KOPT-K1 (cell line): Measurements from ENCODE around the gene HAPLN2.

Experiments
- H3K27ac ChIP-seq: fragments of 200-600 bp; sonication (generic); 2 replicates; pipeline ENCODE4 v1.5.1; 2016; ENCODE audit warnings: antibody characterized with exemption, mild to moderate bottlenecking, low read depth, low read length; ENCODE audit not compliant: poor library complexity, severe bottlenecking
- H3K36me3 ChIP-seq: fragments of 200-600 bp; sonication (generic); 2 replicates; pipeline ENCODE4 v1.5.1; 2017; ENCODE audit warnings: antibody characterized with exemption, mild to moderate bottlenecking, low read length, moderate library complexity; ENCODE audit not compliant: insufficient read depth
- H3K9me3 ChIP-seq: fragments of 200-600 bp; sonication (generic); 2 replicates; pipeline ENCODE4 v1.5.1; 2017; ENCODE audit warnings: antibody characterized with exemption, low read length, mild to moderate bottlenecking; ENCODE audit not compliant: insufficient read depth, poor library complexity, severe bottlenecking

HAPLN2 gene

DNA sequence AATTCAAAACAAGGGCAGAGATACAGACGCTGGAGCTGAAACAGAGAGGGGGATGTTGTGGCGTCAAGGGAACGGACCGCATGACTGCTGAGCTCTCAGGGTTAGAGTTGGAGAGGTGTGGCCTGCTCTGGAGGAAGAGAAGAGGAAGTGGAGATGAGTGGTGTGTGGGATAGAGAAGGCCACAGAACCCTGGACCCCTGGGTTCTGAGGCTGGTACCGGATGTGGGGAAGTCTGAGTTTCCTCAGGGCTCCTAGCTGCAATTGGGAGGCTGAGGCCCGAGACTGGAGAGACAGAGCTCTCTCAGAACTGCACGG, 24.5 kb downstream of the HAPLN2 start:
- Histone ChIP-seq H3K9me3 (no peaks in the 10 kb centered on the region), H3K27ac (no peak overlapping the region)

DNA sequence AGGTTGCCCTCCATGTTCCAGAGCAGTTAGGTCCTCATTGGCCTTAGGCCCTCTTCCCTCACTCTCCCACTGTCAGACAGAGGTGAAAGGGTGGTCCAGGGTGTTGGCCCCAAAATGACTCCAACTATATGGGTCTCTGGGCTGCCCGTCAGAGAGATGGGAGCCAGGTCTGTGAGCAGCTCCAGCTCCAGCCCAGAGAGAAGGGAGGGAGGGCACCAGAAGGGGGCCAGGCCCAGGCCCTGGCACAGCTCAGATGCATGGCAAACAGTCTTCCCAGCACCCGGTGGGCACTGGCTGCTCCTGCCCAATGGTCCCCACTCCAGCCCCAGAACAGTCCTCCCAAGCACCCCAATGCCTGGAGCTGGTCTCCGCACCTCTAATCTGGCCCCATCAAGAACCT, 24.9 kb downstream of the HAPLN2 start:
- Histone ChIP-seq H3K27ac (no peak overlapping the region), H3K9me3 (no peaks in the 10 kb centered on the region), H3K36me3 (no peaks in the 10 kb centered on the region)

More for the DNA sequence above, 24.5 kb downstream of the HAPLN2 start:
- H3K36me3 ChIP-seq, result no peaks in the 10 kb centered on the region

- no peaks in the 10 kb centered on the region for H3K36me3 ChIP-seq
Observed at GRCh38 chr1:156644640-156645039, 25.4 kb downstream of the HAPLN2 start.

GRCh38 chr1:156645056-156645455, 25.8 kb downstream of the HAPLN2 start:
- no peak overlapping the region for H3K27ac ChIP-seq
- no peaks in the 10 kb centered on the region for H3K36me3 ChIP-seq
- no peaks in the 10 kb centered on the region for H3K9me3 ChIP-seq

More at GRCh38 chr1:156644640-156645039, 25.4 kb downstream of the HAPLN2 start:
- Histone ChIP-seq H3K27ac (no peak overlapping the region), H3K9me3 (no peaks in the 10 kb centered on the region)

DNA sequence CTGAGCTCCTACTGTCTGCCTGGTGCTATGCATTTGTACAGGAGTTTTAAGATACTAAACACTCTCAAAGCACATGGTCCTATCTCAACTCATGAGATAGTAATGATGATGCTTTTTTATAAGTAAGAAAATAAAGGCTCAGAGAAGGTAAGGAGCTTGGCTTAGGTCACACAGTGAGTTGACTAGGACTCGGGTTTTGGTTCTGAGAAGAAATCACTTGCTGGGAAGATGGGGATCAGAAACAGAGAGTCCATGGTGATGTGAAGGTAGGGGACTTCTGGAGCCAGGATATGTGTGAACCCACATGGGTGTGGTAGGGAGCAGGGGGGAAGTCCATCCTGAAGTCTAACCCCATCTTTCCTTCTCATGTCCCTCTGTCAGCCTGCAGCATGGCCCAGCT, 26.5 kb downstream of the HAPLN2 start:
- Histone ChIP-seq H3K27ac (no peak overlapping the region), H3K9me3 (no peaks in the 10 kb centered on the region), H3K36me3 (no peaks in the 10 kb centered on the region)

GRCh38 chr1:156646738-156647211, 27.6 kb downstream of the HAPLN2 start:
- Histone ChIP-seq H3K9me3 (no peaks in the 10 kb centered on the region), H3K27ac (no peak overlapping the region), H3K36me3 (no peaks in the 10 kb centered on the region)

- H3K36me3 ChIP-seq, result no peaks in the 10 kb centered on the region
- no peaks in the 10 kb centered on the region for H3K9me3 ChIP-seq
- no peak overlapping the region for H3K27ac ChIP-seq
Observed at GRCh38 chr1:156647351-156647750, 28.1 kb downstream of the HAPLN2 start.

GRCh38 chr1:156648496-156648895, 29.3 kb downstream of the HAPLN2 start:
- no peaks in the 10 kb centered on the region for H3K36me3 ChIP-seq
- H3K27ac ChIP-seq, result no peak overlapping the region
- no peaks in the 10 kb centered on the region for H3K9me3 ChIP-seq

DNA sequence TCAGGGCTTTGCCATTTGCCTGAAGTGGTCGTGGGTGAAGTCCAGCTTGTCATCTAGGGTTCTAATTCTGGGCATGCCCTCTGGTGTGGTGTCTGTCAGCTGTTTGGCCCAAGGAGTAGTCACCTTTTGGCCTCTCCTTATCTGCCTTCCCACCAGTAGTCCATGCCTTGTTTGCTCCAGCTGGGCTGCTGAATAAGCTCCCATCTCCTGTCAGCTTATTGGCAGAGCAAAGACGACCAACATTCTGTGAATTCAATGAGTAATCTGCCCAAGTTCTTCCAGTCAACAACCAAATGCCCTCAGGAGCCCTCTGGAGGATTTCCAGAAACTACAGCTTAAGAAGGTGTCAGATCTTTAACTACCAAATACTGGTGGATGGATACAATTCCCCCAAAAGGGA, 29.7 kb downstream of the HAPLN2 start:
- no peaks in the 10 kb centered on the region for H3K9me3 ChIP-seq
- no peak overlapping the region for H3K27ac ChIP-seq
- no peaks in the 10 kb centered on the region for H3K36me3 ChIP-seq

DNA sequence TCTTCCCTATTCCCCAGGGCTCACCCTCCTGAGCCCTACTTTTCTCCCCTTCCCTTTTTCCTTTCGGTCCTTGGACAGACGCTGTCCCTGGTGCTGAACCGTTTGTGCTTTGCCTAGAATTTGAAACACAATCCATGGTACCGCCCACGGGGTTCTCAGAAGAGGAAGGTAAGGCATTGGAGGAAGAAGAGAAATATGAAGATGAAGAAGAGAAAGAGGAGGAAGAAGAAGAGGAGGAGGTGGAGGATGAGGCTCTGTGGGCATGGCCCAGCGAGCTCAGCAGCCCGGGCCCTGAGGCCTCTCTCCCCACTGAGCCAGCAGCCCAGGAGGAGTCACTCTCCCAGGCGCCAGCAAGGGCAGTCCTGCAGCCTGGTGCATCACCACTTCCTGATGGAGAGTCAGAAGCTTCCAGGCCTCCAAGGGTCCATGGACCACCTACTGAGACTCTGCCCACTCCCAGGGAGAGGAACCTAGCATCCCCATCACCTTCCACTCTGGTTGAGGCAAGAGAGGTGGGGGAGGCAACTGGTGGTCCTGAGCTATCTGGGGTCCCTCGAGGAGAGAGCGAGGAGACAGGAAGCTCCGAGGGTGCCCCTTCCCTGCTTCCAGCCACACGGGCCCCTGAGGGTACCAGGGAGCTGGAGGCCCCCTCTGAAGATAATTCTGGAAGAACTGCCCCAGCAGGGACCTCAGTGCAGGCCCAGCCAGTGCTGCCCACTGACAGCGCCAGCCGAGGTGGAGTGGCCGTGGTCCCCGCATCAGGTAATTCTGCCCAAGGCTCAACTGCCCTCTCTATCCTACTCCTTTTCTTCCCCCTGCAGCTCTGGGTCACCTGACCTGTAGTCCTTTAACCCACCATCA, 33.1 kb downstream of the HAPLN2 start:
- Histone ChIP-seq H3K9me3 (no peaks in the 10 kb centered on the region), H3K36me3 (no peaks in the 10 kb centered on the region), H3K27ac (no peak overlapping the region)

GRCh38 chr1:156652992-156653355, 33.8 kb downstream of the HAPLN2 start:
- Histone ChIP-seq H3K36me3 (no peaks in the 10 kb centered on the region), H3K27ac (no peak overlapping the region), H3K9me3 (no peaks in the 10 kb centered on the region)

- no peaks in the 10 kb centered on the region for H3K36me3 ChIP-seq
- no peak overlapping the region for H3K27ac ChIP-seq
- no peaks in the 10 kb centered on the region for H3K9me3 ChIP-seq
Observed at GRCh38 chr1:156654700-156655099, 35.5 kb downstream of the HAPLN2 start.

DNA sequence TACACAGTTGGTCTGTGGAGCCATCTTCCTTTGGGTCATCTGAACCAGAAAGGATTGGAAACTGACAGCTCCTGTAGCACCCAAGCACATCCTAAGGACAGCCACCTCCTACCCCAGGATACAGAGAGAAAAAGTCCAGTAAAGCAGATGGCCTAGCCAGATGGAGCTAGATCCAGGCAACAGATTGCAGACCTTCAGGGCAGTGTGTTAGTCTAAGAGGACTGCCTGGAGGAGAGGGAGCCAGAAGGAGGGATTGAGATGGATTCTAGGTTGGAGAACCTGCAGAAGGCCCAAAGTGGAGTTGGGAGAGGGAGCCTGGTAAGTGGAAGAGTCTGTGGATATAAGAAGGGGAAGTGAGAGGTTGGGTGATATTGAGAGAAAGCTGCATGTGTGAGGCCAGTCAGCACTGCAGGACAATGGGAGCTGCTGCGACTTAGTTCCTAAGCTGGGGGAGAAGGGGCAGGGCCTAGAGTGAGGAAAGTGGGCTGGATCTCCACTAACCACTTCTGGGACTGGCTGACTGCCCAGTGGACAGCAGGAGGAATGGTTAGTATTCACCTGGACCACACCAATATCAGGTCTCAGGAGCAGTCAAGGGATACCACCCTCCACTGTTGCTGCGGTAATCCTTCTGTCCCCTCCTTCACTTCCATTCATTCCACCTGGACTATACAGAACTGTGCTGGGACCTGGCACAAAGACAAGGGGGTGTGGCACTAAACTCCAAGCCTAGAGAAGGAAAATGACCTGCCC, 36.1 kb downstream of the HAPLN2 start:
- no peak overlapping the region for H3K27ac ChIP-seq
- H3K9me3 ChIP-seq, result no peaks in the 10 kb centered on the region
- H3K36me3 ChIP-seq, result no peaks in the 10 kb centered on the region

DNA sequence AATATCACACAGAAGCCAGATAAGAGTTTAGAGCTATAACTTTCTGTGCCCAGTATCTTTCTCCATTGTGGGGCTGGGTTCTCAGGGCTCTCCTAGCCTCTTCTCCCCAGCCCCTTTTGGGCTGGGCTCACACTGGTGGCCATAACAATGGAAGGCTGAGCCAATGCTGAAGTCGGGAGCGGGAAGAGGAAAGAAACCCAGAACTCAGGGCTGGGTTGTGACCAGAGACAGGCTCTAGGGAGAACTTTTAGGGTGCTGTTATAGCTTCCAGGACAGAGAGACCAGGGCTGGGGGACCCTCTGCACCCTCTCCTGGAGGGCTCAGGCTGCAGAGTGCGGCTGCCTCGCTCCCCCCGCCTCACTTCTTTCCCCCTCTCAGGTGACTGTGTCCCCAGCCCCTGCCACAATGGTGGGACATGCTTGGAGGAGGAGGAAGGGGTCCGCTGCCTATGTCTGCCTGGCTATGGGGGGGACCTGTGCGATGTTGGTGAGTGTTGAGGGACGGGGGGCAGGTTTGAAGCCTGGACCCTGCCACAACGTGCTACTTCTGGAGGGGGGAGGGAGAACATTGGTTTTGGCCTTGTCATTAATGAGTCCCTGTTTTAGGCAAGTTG, 36.8 kb downstream of the HAPLN2 start:
- Histone ChIP-seq H3K9me3 (no peaks in the 10 kb centered on the region), H3K36me3 (no peaks in the 10 kb centered on the region), H3K27ac (no peak overlapping the region)
